SK-N-SH (cell line): ENCODE results near the gene TFPT. TPM values are rescaled to one million over a fixed set of nuclear protein-coding genes. Genes with fewer than 3 reads are reported as not detected.

ENCODE experiments used
- CTCF ChIA-PET: fragments of 300-600, 350-600 bp; formaldehyde crosslinking; extraction: SDS; loops from one replicate; lab custom pipeline; 2021; lab: Yijun Ruan, JAX
- POLR2A ChIA-PET: fragments of 350-600 bp; sonication (Branson Sonifier 250); formaldehyde crosslinking; extraction: SDS; loops from one replicate; lab custom pipeline; 2020; ENCODE audit warnings: antibody characterized with exemption, inconsistent platforms; lab: Yijun Ruan, JAX
- DNase-seq: peaks from one replicate; pipeline ENCODE4 v3.0.0; 2012
- H2AFZ ChIP-seq: fragments of 200-600 bp; sonication (generic); 2 replicates; pipeline ENCODE4 v1.8.1; 2016; ENCODE audit warnings: antibody characterized with exemption, mild to moderate bottlenecking, low read depth
- H3F3A ChIP-seq: fragments of 200-600 bp; sonication (generic); replicated peaks from 2 replicates; pipeline ENCODE3; 2016; ENCODE audit warnings: antibody characterized with exemption, mild to moderate bottlenecking; ENCODE audit not compliant: insufficient read depth
- H3K27ac ChIP-seq, 2 experiments: fragments of 200-500 bp in 1 of 2; fragments of 200-600 bp in 1 of 2; sonication (Bioruptor generic) in 1 of 2; sonication (generic), shearing (Covaris generic) in 1 of 2; 2 replicates each; pipeline versions ENCODE4 v1.5.1 to v1.6.1; 2014 to 2016; ENCODE audit warnings: low read depth in 2 of 2, inconsistent platforms in 1 of 2, low read length in 1 of 2, mild to moderate bottlenecking in 1 of 2, mixed read lengths in 1 of 2
- H3K27me3 ChIP-seq: fragments of 200-600 bp; sonication (generic), shearing (Covaris generic); 2 replicates; pipeline ENCODE4 v1.6.1; 2016; ENCODE audit warnings: mixed run types; ENCODE audit not compliant: insufficient read depth
- H3K36me3 ChIP-seq, 2 experiments: fragments of 200-500 bp in 1 of 2; fragments of 200-600 bp in 1 of 2; sonication (Bioruptor generic) in 1 of 2; sonication (generic) in 1 of 2; replicated peaks in 1 of 2; 2 replicates each; pipeline versions ENCODE3 to v1.5.1; 2014 to 2016; ENCODE audit warnings: low read length in 1 of 2, mild to moderate bottlenecking in 1 of 2; ENCODE audit not compliant: insufficient read depth in 2 of 2, control insufficient read depth in 1 of 2
- H3K4me1 ChIP-seq, 2 experiments: fragments of 200-500 bp in 1 of 2; fragments of 200-600 bp in 1 of 2; sonication (Bioruptor generic) in 1 of 2; sonication (generic), shearing (Covaris generic) in 1 of 2; 2 replicates each; pipeline versions ENCODE4 v1.5.1 to v1.6.1; 2014 to 2016; ENCODE audit warnings: low read depth in 1 of 2, low read length in 1 of 2, mixed run types in 1 of 2; ENCODE audit not compliant: insufficient read depth in 2 of 2, control insufficient read depth in 1 of 2
- H3K4me2 ChIP-seq: fragments of 200-600 bp; sonication (generic), shearing (Covaris generic); 2 replicates; pipeline ENCODE4 v1.6.1; 2017; ENCODE audit warnings: mixed run types
- H3K4me3 ChIP-seq, 2 experiments: fragments of 200-500 bp in 1 of 2; fragments of 200-600 bp in 1 of 2; sonication (Bioruptor generic) in 1 of 2; sonication (generic), shearing (Covaris generic) in 1 of 2; 2 replicates each; pipeline versions ENCODE4 v1.5.1 to v1.8.1; 2014 to 2016; ENCODE audit warnings: low read depth in 2 of 2, inconsistent platforms in 1 of 2, low read length in 1 of 2, mild to moderate bottlenecking in 1 of 2, mixed read lengths in 1 of 2, moderate library complexity in 1 of 2
- H3K79me2 ChIP-seq: fragments of 200-600 bp; sonication (generic); 2 replicates; pipeline ENCODE4 v1.8.1; 2017; ENCODE audit warnings: mild to moderate bottlenecking; ENCODE audit not compliant: insufficient read depth
- H3K9ac ChIP-seq: fragments of 200-600 bp; sonication (generic); 2 replicates; pipeline ENCODE4 v1.6.1; 2017; ENCODE audit warnings: mixed run types
- H3K9me2 ChIP-seq: fragments of 200-600 bp; sonication (generic); 2 replicates; pipeline ENCODE4 v1.6.1; 2017; ENCODE audit warnings: mixed run types
- H3K9me3 ChIP-seq: fragments of 200-600 bp; sonication (generic); 2 replicates; pipeline ENCODE4 v1.6.1; 2017; ENCODE audit warnings: mixed run types, mild to moderate bottlenecking, moderate library complexity
- H4K20me1 ChIP-seq: fragments of 200-600 bp; sonication (generic); 2 replicates; pipeline ENCODE4 v1.6.1; 2017; ENCODE audit warnings: mild to moderate bottlenecking, mixed run types; ENCODE audit not compliant: insufficient read depth
- CHD2 ChIP-seq: fragments of 150-350 bp; IDR thresholded peaks from 2 replicates; pipeline ENCODE4 v1.6.1; 2018; ENCODE audit warnings: low read length; ENCODE audit not compliant: partially characterized antibody
- ELF1 ChIP-seq: IDR thresholded peaks from 2 replicates; pipeline ENCODE4 v1.4.0; 2012
- EZH2phosphoT487 ChIP-seq: fragments of 200-600 bp; sonication (generic); IDR thresholded peaks from 2 replicates; pipeline ENCODE4 v1.6.1; 2017; ENCODE audit warnings: low read depth, mixed run types, mild to moderate bottlenecking, antibody characterized with exemption, moderate library complexity, borderline replicate concordance
- FOSL2 ChIP-seq: IDR thresholded peaks from 2 replicates; pipeline ENCODE4 v1.4.0; 2012; ENCODE audit warnings: low read depth, mild to moderate bottlenecking, moderate library complexity, borderline replicate concordance
- FOXJ3 ChIP-seq: sonication (generic); formaldehyde crosslinking; IDR thresholded peaks from 2 replicates; pipeline ENCODE4 v1.5.1; 2020; ENCODE audit warnings: mild to moderate bottlenecking, missing genetic modification reagents
- FOXM1 ChIP-seq: IDR thresholded peaks from 2 replicates; pipeline ENCODE4 v1.4.0; 2012; ENCODE audit warnings: low read depth, mild to moderate bottlenecking
- GABPA ChIP-seq: IDR thresholded peaks from 2 replicates; pipeline ENCODE4 v1.4.0; 2012; ENCODE audit warnings: low read depth, mild to moderate bottlenecking
- IRF3 ChIP-seq: fragments of 150-350 bp; IDR thresholded peaks from 2 replicates; pipeline ENCODE4 v1.6.1; 2016; ENCODE audit warnings: mild to moderate bottlenecking, low read depth, low read length
- JUND ChIP-seq: IDR thresholded peaks from 2 replicates; pipeline ENCODE4 v1.4.0; 2012
- MEF2A ChIP-seq: IDR thresholded peaks from 2 replicates; pipeline ENCODE4 v1.4.0; 2012; ENCODE audit warnings: low read depth, borderline replicate concordance
- MXI1 ChIP-seq: IDR thresholded peaks from 2 replicates; pipeline ENCODE4 v1.6.1; 2012; ENCODE audit warnings: mild to moderate bottlenecking, low read depth, low read length, improper control_type of control experiment
- NRF1 ChIP-seq: IDR thresholded peaks from 2 replicates; pipeline ENCODE4 v1.6.1; 2012; ENCODE audit warnings: low read depth, mild to moderate bottlenecking, low read length
- POLR2AphosphoS5 ChIP-seq: IDR thresholded peaks from 2 replicates; pipeline ENCODE4 v1.6.1; 2012; ENCODE audit warnings: low read depth, low read length
- RCOR1 ChIP-seq: fragments of 150-350 bp; IDR thresholded peaks from 2 replicates; pipeline ENCODE4 v1.6.1; 2017; ENCODE audit warnings: antibody characterized with exemption, low read length
- REST ChIP-seq: IDR thresholded peaks from 2 replicates; pipeline ENCODE4 v1.6.1; 2012; ENCODE audit warnings: mild to moderate bottlenecking, low read depth, low read length, moderate library complexity
- RFX5 ChIP-seq: IDR thresholded peaks from 2 replicates; pipeline ENCODE4 v1.6.1; 2012; ENCODE audit warnings: mild to moderate bottlenecking, improper control_type of control experiment, low read length
- RXRA ChIP-seq: IDR thresholded peaks from 2 replicates; pipeline ENCODE4 v1.4.0; 2012; ENCODE audit warnings: low read depth, mild to moderate bottlenecking, borderline replicate concordance
- SMC3 ChIP-seq: IDR thresholded peaks from 2 replicates; pipeline ENCODE4 v1.6.1; 2012; ENCODE audit warnings: low read depth, low read length, improper control_type of control experiment
- TAF1 ChIP-seq: IDR thresholded peaks from 2 replicates; pipeline ENCODE4 v1.6.1; 2012; ENCODE audit warnings: low read depth, mild to moderate bottlenecking, low read length, moderate library complexity, borderline replicate concordance
- USF2 ChIP-seq: fragments of 150-350 bp; IDR thresholded peaks from 2 replicates; pipeline ENCODE4 v1.6.1; 2017; ENCODE audit warnings: antibody characterized with exemption, low read length, low read depth, borderline replicate concordance
- YY1 ChIP-seq: IDR thresholded peaks from 2 replicates; pipeline ENCODE4 v1.4.0; 2012; ENCODE audit warnings: low read depth, mild to moderate bottlenecking
- WGBS: methylation state at CpG from one replicate; pipeline ENCODE4 v1.1.6; 2017; ENCODE audit warnings: low lambda C conversion rate; 5-methylcytosine and 5-hydroxymethylcytosine counted together
- polyA plus RNA-seq, 3 experiments: library from polyadenylated mRNA; depleted of rRNA; stranded (reverse); fragments of >200 nt; gene quantifications; 2 replicates each; pipeline ENCODE4 v1.2.3, GENCODE V29; 2012
- TF ChIP-seq, protein P1 (sequence below): IDR thresholded peaks from 2 replicates; pipeline ENCODE4 v1.4.0; 2012; ENCODE audit warnings: low read depth
- TF ChIP-seq, protein P2 (sequence below): fragments of 200-600 bp; sonication (generic); IDR thresholded peaks from 2 replicates; pipeline ENCODE4 v1.6.1; 2017; ENCODE audit warnings: antibody characterized with exemption, mild to moderate bottlenecking, moderate library complexity
- TF ChIP-seq, protein P3 (sequence below): IDR thresholded peaks from 2 replicates; pipeline ENCODE4 v1.4.0; 2012; ENCODE audit warnings: low read depth, borderline replicate concordance

TFPT gene
- polyA plus RNA-seq, 1 of the 3 experiments (the other 2 are of a cell fraction) = 49.7 TPM

- H3K4me1 ChIP-seq = peaks cover 7 to 19% of the 10 kb centered on the region in 2 experiments; a peak in 2 of 4 replicates
- WGBS = 2% methylated on average over 40 of the region's 72 CpGs
- peak within 1 kb of the TSS; percentile 88 for H3K9ac ChIP-seq
- no peaks in the 10 kb centered on the region for H3K27me3 ChIP-seq
- peaks cover 19% of the 10 kb centered on the region; the same call in 1 of the 2 replicates for H3K79me2 ChIP-seq
- H3K27ac ChIP-seq = peak within 1 kb of the TSS; percentile 97
- peak; percentile 97 for DNase-seq
- H3K9me3 ChIP-seq = no peaks in the 10 kb centered on the region
- no peaks in the 10 kb centered on the region for H3K9me2 ChIP-seq
- H3F3A ChIP-seq = peaks cover 4% of the 10 kb centered on the region
- ChIA-PET CTCF (interaction anchor here (0.6 to 2.3 kb wide), 8 partner anchors 9 to 130 kb away, joined by 3 to 13 read pairs (median 4); partner anchors contain the start of genes PRPF31, TFPT and TMC4), POLR2A (interaction anchor here (0.6 to 1.7 kb wide), 4 partner anchors 9 to 30 kb away, joined by 3 to 9 read pairs (median 5); partner anchors contain the start of genes CNOT3 and MBOAT7)
- H3K36me3 ChIP-seq = peaks cover 21 to 26% of the 10 kb centered on the region in 2 experiments
- peak within 1 kb of the TSS; percentile 94 for H3K4me2 ChIP-seq
- peak within 1 kb of the TSS; percentile 92 for H2AFZ ChIP-seq
- peak within 1 kb of the TSS; percentile 83 to 92 for H3K4me3 ChIP-seq
- no peaks in the 10 kb centered on the region for H4K20me1 ChIP-seq
- TF ChIP-seq MXI1 (peak; percentile 85), FOSL2 (no peak), POLR2AphosphoS5 (peak; percentile 45; the same call in 1 of the 2 replicates), SMC3 (no peak), TAF1 (peak; percentile 34; the same call in 1 of the 2 replicates), IRF3 (peak; percentile 81), USF2 (no peak), REST (0 out of 2 replicates have a peak, but pooled peaks have one; percentile 24), GABPA (peak; percentile 81), FOXJ3 (CRISPR knock-in tag) (no peak), JUND (no peak), EZH2phosphoT487 (no peak), RXRA (no peak), MEF2A (no peak), FOXM1 (no peak), RFX5 (peak; percentile 92), ELF1 (peak; percentile 89), NRF1 (peak; percentile 90), YY1 (peak; percentile 83), RCOR1 (no peak), CHD2 (peak; percentile 97)
- TF ChIP-seq, protein P1, sequence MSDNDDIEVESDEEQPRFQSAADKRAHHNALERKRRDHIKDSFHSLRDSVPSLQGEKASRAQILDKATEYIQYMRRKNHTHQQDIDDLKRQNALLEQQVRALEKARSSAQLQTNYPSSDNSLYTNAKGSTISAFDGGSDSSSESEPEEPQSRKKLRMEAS = peak; percentile 94
- TF ChIP-seq, protein P2, sequence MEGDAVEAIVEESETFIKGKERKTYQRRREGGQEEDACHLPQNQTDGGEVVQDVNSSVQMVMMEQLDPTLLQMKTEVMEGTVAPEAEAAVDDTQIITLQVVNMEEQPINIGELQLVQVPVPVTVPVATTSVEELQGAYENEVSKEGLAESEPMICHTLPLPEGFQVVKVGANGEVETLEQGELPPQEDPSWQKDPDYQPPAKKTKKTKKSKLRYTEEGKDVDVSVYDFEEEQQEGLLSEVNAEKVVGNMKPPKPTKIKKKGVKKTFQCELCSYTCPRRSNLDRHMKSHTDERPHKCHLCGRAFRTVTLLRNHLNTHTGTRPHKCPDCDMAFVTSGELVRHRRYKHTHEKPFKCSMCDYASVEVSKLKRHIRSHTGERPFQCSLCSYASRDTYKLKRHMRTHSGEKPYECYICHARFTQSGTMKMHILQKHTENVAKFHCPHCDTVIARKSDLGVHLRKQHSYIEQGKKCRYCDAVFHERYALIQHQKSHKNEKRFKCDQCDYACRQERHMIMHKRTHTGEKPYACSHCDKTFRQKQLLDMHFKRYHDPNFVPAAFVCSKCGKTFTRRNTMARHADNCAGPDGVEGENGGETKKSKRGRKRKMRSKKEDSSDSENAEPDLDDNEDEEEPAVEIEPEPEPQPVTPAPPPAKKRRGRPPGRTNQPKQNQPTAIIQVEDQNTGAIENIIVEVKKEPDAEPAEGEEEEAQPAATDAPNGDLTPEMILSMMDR = peak; percentile 43
- TF ChIP-seq, protein P3, sequence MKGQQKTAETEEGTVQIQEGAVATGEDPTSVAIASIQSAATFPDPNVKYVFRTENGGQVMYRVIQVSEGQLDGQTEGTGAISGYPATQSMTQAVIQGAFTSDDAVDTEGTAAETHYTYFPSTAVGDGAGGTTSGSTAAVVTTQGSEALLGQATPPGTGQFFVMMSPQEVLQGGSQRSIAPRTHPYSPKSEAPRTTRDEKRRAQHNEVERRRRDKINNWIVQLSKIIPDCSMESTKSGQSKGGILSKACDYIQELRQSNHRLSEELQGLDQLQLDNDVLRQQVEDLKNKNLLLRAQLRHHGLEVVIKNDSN = no peak
These were observed 44.1 kb upstream of the TFPT start, which contains the start of gene LENG1 for GRCh38 chr19:54159352-54160181. LENG1 (minus strand) TSS chr19:54159721; CDS start chr19:54159695, 26 bp downstream.
